GM21786 (cell line): ENCODE results near the gene ARMC9.

Experiments used
- ATAC-seq: cut with Tn5 transposase; IDR thresholded peaks from one replicate; pipeline ENCODE4 v1.9.1; 2021; ENCODE audit not compliant: unreplicated experiment

ARMC9 gene

DNA sequence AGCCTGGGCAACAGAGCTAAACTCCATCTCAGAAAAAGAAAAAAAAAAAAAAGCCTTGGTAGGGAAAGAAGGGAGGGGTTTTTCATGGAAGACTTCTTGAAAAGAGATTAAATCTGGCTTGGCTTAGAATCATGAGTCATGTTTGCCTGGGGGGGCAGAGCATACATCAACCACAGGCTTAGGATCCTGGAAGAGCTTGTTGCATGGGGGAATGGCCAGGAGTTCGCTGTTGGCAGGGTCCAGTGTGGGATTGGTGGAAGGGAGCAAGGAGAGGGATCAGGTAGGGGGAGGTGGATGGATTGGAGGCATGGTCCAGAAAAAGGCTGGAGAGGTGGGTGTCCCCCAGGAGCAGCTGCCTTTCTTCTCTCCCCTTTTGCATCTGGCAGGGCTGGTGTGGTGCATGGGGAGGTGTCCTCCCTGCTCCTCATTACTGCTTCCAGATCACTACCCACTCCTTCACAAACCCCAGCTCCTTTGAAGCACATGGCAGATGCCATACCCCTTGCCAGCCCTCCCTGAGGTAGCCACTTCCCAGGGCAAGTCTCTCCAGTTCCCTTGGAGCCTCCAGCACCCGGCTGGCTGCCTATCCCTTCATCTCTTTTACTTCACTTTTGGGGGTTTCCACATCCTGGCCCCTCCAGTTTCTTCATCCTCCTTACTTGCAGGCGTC lies 2.5 kb downstream of the ARMC9 start:
- ATAC-seq, result no peak

DNA sequence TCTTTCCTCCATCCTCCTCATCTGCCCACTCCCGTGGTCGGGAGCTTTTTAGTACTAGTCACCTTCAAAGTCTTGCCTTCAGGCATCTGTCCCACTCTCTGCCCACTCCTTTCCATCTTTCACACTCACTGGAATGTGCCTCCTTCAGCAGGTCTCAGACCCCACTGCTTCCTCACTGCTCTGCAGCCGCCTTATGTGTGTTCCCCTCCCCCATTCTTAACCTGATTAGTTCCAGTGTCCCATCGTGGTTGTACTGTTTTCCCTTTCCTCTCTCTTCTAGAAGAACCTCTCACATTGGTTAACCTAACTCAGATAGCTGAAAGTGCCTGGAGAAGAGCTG lies 3.0 kb downstream of the ARMC9 start:
- no peak for ATAC-seq

DNA sequence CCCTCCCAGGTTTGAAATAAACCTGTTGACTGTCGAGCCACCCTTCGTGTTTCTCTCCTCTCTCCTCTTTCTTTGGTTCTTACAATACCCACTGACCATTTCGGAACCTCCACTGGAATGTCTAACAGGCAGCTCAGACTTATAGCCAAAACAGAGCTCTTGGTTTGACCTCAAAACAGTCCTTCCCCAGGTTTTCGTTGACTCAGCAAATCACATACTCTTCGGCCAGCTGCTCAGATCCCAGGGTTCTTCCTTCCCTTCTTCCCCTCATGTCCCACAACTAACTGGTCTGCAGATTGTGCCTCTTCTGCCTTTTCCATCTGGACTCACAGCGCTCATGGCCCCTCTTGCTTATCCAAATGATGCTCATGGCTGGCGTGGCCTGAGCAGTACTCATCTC lies 4.7 kb downstream of the ARMC9 start:
- ATAC-seq, result no peak

DNA sequence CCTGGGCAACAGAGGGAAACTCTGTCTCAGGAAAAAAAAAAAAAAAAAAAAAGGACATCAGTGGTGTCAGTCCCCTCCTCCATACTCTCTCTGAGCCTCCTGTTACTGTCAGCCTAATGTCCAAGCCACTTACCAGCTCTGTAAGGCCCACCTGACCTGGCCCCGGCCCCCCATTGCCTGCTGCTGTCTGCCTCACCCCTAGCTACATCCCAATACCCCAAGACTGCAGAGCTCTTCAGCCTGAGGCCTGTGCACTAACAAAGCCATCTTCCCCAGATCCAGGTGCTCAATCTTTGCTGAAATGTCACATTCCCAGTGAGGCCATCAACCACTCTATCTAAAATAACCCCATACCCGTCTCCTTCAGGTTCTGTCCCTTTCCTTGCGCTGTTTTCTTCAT lies 5.7 kb downstream of the ARMC9 start:
- ATAC-seq, result no peak

DNA sequence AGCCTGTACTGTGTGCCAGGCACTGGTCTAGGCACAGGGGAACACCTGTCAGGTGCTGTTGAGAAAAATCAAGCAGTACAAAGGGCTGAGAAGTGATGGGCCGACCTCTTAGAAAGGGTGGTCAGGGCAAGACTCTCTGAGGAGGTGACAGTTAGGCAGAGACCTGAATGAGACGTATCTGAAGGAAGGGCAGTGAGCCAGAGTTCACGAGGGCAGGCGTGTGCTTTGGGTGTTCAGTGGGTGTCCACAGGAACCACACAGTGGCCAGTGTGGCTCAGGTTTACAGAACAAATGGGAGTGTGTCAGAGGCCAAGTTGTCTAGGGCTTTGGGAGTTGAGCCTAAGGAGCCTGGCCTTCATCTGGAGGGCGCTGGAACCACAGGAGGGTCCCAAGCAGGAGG lies 6.2 kb downstream of the ARMC9 start:
- no peak for ATAC-seq

DNA sequence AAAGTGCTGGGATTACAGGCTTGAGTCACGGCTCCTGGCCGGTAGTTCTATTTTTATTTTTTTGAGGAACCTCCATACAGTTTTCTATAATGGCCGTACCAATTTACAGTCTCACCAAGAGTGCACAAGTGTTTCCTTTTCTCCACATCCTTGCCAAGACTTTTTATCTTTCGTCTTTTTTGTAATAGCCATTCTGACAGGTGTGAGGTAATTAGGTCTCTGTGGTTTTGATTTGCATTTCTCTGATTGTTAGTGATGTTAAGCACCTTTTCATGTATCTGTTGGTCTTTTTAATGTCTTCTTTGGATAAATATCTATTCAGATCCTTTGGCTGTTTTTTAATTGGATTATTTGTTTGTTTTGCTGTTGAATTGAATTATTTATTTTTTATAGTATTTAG lies 9.3 kb downstream of the ARMC9 start:
- ATAC-seq, result no peak

DNA sequence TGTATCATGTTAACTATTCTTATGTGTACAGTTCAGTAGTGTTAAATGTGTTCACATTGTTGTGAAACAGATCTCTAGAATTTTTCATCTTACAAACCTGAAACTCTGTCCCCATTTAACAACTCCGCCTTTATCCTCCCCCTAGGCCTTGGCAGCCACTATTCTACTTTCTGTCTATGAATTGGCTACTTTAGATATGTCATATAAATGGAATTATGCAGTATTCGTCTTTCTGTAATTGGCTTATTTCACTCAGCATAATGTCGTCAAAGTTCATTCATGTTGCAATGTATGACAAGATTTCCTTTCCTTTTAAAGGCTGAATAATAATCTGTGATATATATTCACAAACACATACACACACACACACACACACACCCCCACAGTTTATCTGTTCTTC lies 12.4 kb downstream of the ARMC9 start:
- no peak for ATAC-seq

DNA sequence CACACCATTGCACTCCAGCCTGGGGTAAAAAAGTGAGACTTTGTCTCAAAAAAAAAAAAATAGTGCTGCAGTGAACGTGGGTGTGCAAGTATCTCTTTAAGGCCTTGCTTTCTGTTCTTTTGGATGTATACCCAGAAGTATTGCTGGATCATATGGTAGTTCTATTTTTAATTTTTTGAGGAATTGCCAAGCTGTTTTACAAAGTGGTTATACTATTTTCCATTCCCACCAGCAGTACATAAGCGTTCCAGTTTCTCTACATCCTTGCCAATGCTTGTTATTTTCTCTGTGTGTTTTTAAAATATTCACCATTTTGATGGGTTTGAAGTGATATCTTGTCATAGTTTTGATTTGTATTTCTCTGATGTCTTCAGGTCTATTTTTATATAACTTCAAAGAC lies 13.1 kb downstream of the ARMC9 start:
- ATAC-seq, result no peak

DNA sequence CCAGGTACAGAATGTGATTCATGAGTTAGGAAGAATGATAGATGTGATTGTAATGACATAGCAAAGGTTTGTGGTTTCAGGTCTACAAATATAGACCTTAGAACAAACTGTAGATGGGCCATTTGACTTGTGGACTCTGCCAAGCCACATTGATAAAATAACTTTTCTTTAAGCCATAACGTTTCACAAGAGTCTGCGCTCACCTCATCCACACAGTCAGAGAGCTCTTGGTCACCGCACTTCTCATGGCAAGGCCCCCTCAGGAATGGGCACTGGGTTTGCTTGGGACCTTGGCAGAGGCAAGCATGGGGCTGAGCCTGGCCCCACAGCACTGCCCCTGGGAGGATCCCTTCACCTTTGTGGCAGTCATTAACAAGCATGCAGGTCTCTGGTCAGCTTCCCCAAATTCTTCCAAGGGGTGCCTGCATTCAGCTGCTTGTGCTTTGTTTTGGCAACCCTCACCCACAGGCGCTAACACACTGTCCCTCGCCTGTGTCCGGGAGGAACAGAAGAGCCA lies 14.0 kb downstream of the ARMC9 start:
- ATAC-seq, result no peak

DNA sequence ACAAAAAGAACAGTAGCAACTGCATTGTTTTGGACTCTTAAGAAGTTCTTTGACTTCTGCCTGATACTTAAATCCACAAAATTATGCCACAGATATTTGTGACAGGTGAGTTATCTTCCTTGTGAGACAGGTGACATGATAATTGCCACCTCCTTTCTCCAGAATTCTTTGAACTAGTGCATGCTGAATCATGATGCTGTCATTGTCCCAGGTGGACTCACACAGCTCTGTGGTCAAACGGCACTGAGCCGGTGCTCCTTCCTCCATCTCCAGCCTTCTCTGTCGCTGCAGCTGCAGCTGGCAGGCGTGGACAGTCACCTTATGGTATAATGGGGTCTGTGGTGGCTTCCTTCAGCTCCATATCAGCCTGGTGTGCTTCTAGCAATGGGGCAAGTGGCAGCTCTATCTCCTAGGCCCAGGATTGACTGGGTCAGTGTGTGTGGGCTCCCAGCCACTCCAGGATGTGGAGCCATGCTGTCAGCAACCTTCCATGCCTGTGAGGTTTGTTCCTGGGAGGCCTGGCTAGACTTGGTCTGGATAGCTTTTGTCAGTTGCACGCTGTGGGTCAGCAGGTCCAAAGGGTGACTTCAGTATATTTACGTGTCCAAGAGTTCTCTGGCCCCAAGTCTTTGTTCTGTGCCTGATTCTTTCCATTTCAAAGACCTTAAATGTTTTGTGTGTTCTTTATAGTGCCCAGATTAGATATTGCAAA lies 15.7 kb downstream of the ARMC9 start:
- no peak for ATAC-seq

DNA sequence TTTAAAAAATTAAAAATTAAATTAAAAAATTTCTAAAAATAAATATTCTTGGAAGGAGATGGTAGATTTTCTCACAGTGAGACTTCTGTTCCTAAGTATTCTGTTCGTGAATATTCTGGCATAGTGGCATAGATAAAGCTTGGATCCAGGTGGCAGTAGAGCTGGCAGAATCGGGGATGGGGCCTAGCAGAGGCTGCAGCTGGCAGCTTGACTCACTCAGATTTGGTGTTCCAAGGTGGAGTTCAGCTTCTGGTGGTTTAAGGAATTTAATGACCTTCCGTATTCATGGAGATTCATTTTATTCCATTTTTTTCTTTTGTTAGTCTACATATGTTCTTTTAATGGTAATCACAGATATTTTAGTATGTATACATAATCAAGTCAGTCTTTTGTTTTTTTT lies 19.9 kb downstream of the ARMC9 start:
- ATAC-seq, result no peak

DNA sequence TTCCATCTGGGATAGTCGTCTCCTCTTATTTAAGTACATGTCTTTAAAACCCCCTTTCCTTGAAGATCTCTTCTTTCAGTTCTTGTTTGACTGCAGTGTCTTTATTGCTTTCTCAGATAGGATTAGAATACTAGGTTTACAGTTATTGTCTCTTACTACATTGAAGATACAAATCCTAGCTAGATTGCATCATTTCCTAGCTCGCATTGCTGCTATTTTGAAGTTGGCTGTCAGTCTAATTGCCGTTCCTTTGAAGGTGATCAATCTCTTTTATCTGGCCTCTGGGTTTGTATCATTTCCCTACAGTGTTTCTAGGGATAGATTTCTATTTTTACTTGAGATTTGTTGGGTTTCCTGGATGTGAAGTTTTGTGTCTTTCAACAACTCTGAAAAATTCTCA lies 20.9 kb downstream of the ARMC9 start:
- no peak for ATAC-seq

DNA sequence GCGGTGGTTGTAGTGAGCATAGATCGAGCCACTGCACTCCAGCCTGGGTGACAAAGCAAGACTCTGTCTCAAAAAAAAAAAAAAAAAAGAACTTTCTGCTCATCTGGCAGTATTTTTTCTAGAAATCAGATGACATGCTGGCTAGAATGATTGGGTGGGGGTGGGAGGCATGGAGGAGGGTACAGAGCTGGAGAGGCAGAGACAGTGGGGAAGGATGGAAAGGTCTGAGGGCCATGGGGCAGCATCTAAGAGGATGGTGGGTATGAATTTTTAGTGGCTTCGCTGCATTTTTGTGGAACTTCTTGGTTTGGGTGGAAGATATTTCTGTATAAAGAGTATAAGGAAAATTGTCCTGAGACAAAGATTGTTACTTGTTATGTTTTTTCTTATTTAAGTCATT lies 23.3 kb downstream of the ARMC9 start:
- no peak for ATAC-seq

DNA sequence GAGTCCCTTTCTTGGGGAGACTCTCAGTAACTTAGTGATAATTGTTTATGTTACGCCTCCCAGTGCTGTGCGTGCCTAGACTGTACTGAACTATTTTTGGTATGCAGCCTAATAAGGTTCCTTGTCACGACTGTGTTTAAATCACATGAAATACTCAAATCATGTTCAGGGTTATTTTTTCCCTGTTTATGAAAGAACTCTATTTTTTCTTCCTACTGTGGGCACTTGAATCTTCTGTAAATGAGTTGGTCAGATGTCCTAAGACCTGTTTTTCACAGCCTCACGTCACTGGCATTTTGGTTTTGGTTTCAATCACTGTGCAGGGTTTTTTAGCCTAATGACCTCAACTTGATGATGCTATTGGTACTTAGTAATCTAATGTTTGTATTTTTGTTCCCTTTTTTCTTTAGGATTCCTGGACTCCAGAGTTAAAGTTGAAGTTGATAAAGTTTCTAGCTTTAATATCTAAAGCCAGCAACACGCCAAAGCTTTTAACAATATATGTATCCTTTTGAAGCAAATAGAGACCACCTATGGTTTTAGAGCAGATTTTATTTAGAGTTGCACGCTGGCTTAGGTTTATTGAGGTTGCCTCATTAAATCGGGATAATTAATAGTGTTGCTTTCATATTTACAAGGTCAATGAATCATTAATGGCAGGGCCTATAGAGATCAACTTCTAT lies 24.0 kb downstream of the ARMC9 start:
- ATAC-seq, result peak; percentile 67

DNA sequence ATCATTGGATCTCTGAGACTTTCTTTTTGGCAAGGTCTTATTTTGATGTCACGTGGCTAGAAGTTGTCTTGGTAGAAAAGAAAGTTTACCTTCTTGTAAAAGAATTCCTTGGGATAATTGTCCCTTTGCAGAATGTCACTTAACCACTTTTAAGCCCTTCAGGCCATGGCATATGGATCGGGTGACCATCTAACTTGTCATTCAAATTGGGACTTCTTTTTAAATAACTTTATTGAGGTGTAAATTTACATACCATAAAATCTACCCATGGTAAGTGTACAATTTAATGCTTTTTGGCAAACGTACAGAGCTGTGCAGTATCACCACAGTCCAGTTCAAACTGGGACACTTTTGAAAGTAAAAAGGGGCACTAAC lies 24.6 kb downstream of the ARMC9 start:
- ATAC-seq, result no peak

DNA sequence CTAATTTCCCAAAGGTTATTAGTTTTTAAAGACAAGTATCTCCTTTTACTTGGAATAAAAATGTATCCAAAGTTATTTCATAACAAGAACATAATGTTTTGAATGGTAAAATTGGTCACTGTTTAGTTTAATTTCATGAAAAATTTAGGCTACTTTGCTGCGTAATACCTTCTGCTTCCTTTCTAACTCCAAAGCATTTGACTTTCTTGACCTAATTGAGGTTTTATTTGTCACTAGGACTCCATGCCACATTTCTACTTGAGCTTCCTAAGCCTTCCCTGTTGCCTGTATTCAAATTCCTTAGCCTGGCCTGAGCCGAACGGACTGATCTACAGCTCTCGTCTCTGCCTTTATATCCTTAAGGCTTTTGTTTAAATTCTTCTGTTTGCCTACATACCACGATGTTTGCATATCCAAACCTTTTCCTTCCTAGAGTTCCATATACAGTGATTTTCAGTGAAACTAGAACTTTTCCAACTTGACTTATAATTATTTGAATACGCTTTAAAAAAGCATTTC lies 25.1 kb downstream of the ARMC9 start:
- no peak for ATAC-seq

DNA sequence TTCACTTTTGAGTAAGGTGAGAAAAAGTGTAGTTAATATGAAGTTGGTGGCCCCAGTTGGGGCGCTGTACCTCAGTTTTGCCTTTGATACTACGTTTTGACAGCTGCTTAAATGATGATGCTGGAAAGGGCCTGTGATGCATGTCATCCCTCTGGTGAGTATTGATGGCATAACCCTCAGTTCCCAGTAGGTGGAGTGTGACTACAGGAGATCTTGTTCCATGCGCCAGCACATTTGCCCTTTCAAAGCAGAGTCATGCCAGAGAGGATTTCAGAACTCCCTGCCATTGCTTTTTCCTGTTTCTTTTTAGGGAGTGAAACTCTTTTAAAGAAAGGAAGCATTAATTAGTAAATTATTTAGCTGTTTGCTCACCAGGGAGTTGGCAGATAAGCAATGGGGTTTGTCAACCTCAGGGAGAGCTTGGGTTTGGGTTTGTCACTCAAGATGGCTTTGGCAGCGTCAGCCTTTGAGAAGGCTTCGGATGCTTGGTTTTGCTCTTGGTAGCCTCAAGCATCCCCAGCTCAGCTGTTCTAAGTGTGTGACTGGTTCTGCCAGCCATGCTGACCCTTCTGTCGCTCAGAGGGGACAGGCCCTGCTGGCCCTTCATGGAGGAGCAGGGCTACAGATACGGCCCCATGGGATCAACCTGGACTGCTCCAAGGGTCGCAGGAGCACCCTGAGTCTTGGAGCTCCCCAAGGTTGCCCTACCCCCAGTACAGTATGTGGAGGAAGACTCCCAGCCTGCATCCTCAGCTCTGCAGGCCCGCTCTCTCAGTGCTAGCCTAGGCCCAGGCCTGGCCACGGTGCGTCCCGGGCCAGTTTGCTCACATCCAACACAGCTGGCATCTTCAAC lies 29.1 kb downstream of the ARMC9 start:
- ATAC-seq, result peak; percentile 62

DNA sequence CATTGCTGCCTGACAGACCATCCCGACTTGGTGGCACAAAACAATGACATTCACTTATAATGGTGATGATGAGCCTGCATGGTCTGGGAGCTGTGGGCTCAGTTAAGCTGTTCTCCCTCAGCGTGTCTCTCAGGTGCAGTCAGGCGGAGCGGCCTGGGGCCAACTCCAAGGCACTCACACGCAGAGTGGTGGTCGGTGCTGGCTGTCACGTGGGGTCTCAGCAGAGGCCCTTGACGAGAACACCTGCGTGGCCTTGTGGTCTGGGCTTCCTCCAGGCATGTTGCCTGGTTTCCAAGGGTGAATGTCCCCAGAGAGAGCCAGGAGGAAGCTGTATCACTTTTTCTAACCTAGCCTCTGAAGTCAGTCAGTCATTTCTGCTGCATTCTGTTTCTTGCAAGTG lies 29.8 kb downstream of the ARMC9 start:
- ATAC-seq, result peak; percentile 76

DNA sequence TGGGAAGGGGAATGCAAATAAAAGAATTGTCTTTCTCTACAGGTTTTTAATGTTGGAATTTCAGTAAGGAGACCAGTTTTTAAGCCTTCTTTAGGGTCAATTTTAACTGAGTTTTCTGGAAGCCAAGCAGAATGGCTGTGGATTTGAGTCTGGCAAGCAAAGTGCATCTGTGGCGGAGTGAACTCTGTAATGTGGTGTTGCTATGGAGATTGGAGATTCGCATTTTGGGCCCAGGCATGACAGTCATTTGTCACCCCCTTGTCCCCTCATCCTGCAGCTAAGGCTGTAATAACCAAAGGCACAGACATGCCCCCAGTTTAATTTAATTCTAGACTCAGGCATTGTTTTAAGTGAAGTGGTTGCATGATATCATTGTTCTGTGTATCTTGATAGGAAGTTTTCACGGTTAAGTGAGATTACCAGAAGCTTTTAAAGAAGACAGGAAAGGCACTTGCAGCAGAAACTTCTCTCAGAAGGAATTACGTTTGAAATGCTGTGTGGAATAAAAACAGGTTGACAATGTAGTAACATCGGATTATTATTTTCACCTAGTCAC lies 30.6 kb downstream of the ARMC9 start:
- ATAC-seq, result no peak

DNA sequence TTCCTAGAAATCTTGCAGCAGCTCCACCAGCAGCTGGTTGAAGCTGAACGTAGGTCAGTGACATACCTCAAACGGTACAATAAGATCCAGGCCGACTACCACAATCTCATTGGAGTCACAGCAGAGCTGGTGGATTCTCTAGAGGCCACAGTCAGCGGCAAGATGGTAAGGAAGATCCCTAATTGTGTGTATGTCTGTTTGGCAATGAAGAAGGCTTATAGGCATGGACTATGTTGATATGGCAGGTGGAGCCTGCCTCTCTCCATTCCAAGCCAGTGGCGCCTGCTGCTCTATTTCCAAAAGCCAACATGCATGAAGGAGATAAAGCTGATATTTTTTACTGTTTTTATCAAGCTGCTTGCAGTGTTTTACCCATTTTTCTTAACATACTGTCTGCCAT lies 36.8 kb downstream of the ARMC9 start:
- ATAC-seq, result no peak

DNA sequence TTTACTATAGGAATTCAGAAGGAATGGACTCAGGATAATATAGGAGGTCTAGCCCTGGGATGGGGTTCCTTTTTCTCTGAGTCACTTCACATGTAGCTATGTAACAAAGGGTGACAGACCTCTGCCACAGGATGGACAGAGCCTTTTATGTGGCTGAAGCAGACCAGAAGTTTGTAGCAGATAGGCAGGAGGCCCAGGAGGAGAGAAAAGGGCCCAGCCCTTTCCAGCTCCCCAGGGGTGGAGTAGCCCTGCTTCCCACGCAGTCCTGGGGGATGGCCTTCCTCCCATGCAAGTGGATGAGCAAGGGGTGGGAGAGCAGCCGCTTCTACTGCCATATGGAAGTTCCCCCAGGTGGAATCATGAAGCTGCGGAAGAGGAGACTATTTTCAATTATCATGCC lies 40.3 kb downstream of the ARMC9 start:
- no peak for ATAC-seq
